Mesothelial cell of epicardium (in vitro differentiated cells): Measurements from ENCODE around the gene ATP2A3. TPM values are rescaled to one million over a fixed set of nuclear protein-coding genes. Genes with fewer than 3 reads are reported as not detected.
A peak's percentile ranks its signal among the peaks of the same experiment; 100 is the strongest.

Source experiments
- DNase-seq, 2 experiments: peaks; one replicate each; pipeline ENCODE4 v3.0.0; 2021; ENCODE audit warnings: low spot score in 2 of 2; ENCODE audit not compliant: unreplicated experiment in 2 of 2
- H3K27ac Mint-ChIP-seq: 2 replicates; pipeline ENCODE4 v1.8.0; 2021; ENCODE audit warnings: mixed read lengths
- H3K27me3 Mint-ChIP-seq: 2 replicates; pipeline ENCODE4 v1.8.0; 2021; ENCODE audit warnings: low read depth, mixed read lengths
- H3K36me3 Mint-ChIP-seq: 2 replicates; pipeline ENCODE4 v1.8.0; 2021; ENCODE audit warnings: mixed read lengths
- H3K4me1 Mint-ChIP-seq: 2 replicates; pipeline ENCODE4 v1.8.0; 2021; ENCODE audit warnings: mixed read lengths
- H3K4me3 Mint-ChIP-seq: 2 replicates; pipeline ENCODE4 v1.8.0; 2021; ENCODE audit warnings: mild to moderate bottlenecking, moderate library complexity, mixed read lengths
- H3K9me3 Mint-ChIP-seq: 2 replicates; pipeline ENCODE4 v1.8.0; 2021; ENCODE audit warnings: mixed read lengths
- CTCF ChIP-seq: fragments of 200-600 bp; sonication (generic); IDR thresholded peaks from one replicate; pipeline ENCODE4 v1.5.0; 2021; ENCODE audit warnings: antibody characterized with exemption; ENCODE audit not compliant: unreplicated experiment
- total RNA-seq: library from RNA; stranded (reverse); gene quantifications from 3 replicates; pipeline ENCODE4 v1.2.1, GENCODE V29; 2021

The ATP2A3 gene
- total RNA-seq, 1 donor from 2014 or later, result 4.1 TPM

DNA sequence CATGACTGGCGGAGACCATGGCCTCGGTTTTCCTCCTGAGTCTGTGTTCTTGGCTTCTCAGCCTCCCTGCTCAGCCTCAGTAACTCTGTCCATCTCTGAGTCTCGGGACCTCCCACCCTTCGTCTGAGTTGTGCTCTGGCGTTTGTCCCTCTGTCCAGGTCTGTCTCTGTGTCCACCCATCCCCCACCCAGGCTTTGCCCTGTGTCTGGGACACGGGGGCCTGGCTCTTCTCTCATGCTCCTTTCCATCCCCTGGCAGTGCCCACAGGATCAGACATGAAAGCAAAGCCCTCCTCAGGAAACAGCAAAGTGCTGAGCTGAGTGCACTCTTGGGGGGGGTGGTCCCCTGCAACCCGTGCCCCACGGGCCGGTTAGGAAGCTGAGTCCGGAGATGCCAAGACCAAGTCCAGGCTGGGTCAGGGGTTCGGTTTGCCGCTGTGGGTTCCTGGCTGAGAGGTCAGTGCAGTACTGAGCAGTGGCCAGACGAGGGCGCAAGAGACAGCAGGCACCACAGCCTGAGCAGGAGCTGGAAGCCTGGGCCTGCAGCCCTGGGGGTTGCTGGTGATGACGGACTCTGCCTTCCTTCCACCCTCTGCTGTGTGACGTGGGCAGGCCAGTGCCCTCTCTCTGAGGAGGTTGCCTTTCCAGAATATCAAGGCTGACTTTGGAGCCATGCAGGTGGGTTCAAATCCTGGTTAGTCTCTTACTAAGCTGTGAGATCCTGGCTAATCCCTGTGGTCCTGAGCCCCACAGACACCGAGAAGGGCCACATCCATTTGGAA lies 50.5 kb downstream of the ATP2A3 start:
- no peaks in the 10 kb centered on the region for H3K36me3 Mint-ChIP-seq
- no peaks in the 10 kb centered on the region for H3K27me3 Mint-ChIP-seq
- peaks cover 26% of the 10 kb centered on the region for H3K4me1 Mint-ChIP-seq
- DNase-seq, result peak; percentile 62 to 86
- peak; percentile 90 for TF ChIP-seq CTCF
- H3K27ac Mint-ChIP-seq, result no peak overlapping the region
- H3K9me3 Mint-ChIP-seq, result no peaks in the 10 kb centered on the region
- no peak overlapping the region for H3K4me3 Mint-ChIP-seq

DNA sequence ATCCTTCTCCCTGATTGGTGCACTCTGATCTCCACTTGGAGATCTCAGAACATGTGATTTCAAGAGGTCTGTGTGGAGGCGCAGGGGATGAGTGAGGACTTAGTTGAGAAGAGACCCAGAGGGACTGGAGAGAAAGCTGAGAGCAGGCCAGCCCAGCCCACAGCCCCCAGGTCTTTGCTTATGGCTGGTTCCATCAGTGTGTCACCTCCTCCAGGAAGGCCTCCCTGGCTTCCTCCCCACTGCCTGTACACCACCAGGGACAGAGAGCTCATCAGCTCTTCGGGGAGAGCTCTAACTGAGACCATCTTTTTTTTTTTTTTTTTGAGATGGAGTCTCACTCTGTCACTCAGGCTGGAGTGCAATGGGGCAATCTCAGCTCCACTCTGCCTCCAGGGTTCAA lies 51.4 kb downstream of the ATP2A3 start:
- Mint-ChIP-seq H3K27me3 (no peaks in the 10 kb centered on the region), H3K4me3 (no peak overlapping the region), H3K4me1 (peaks cover 22% of the 10 kb centered on the region), H3K9me3 (no peaks in the 10 kb centered on the region), H3K27ac (no peak overlapping the region), H3K36me3 (no peaks in the 10 kb centered on the region)
- TF ChIP-seq CTCF, result no peak
- no peak for DNase-seq

- no peaks in the 10 kb centered on the region for H3K9me3 Mint-ChIP-seq
- H3K36me3 Mint-ChIP-seq, result no peaks in the 10 kb centered on the region
- H3K4me3 Mint-ChIP-seq, result no peak overlapping the region
- TF ChIP-seq CTCF, result no peak
- H3K27ac Mint-ChIP-seq, result no peak overlapping the region
- H3K4me1 Mint-ChIP-seq, result peaks cover 12% of the 10 kb centered on the region
- no peaks in the 10 kb centered on the region for H3K27me3 Mint-ChIP-seq
- DNase-seq, result no peak
Observed at GRCh38 chr17:3911271-3912053, 52.8 kb downstream of the ATP2A3 start.

DNA sequence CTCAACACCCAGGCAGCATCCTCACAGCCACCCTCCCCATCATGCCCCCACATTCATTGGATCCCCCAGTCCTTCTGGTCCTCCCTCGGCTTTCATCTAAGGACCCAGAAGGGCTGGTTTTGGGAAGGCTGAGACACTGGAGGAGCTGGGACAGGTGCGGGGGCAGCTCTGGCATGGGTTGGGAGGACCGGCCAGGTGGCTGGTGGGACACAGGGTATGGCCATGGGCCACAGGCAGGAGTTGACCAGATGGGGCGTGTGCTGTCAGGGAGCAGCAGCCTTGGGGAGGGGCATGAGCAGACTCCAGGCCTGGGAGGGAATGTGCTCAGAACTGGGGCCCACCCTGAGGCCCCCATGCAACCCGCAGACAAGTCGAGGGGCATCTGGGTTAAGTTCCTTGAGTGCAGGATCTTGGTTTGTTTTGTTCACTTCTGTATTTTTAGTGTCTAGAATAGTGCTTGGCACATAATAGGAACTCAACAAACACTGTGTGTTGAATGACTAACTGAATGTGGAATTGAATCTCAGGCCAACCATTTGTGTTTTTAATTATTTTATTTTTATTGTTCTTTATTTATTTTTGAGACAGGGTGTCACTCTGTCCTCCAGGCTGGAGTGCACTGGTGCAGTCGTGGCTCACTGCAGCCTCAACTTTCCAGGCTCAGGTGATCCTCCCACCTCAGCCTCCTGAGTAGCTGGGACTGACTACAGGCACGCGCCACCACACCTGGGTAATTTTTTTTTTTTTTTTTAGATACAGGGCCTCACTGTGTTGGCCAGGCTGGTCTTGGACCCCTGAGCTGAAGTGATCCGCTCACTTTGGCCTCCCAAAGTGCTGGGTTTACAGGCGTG lies 53.6 kb downstream of the ATP2A3 start:
- H3K9me3 Mint-ChIP-seq, result no peaks in the 10 kb centered on the region
- H3K4me3 Mint-ChIP-seq, result no peak overlapping the region
- peaks cover 5% of the 10 kb centered on the region for H3K4me1 Mint-ChIP-seq
- no peak for DNase-seq
- no peak for TF ChIP-seq CTCF
- no peak overlapping the region for H3K27ac Mint-ChIP-seq
- H3K36me3 Mint-ChIP-seq, result no peaks in the 10 kb centered on the region
- H3K27me3 Mint-ChIP-seq, result no peaks in the 10 kb centered on the region

DNA sequence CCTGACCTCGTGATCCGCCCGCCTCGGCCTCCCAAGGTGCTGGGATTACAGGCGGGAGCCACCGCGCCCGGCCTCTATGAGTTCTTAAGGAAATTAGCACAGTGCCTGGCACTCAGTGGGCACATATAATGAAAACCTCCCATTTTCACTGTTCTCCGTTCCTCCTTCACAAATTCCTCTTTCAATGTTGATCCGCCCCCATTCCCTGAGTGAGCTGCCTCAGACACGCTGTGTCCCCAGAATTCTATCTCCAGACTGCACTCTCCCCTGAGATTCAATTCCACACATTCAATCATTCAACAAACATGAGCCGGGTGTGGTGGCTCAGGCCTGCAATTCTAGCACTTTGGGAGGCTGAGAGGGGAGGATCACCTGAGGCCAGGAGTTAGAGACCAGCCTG lies 55.0 kb downstream of the ATP2A3 start:
- no peak overlapping the region for H3K27ac Mint-ChIP-seq
- H3K36me3 Mint-ChIP-seq, result no peaks in the 10 kb centered on the region
- peaks cover 5% of the 10 kb centered on the region for H3K4me1 Mint-ChIP-seq
- no peaks in the 10 kb centered on the region for H3K9me3 Mint-ChIP-seq
- no peaks in the 10 kb centered on the region for H3K27me3 Mint-ChIP-seq
- no peak overlapping the region for H3K4me3 Mint-ChIP-seq
- no peak for DNase-seq
- no peak for TF ChIP-seq CTCF
